Activated T-helper 1 cell treated with anti-CD3 and anti-CD28 coated beads, Interleukin-12 subunit alpha, Interleukin-12 subunit beta, Interleukin-2, Interleukin-4 antibody, amounts not matched to agents 30 ng/mL and 10 ng/mL and 1 ng/mL, durations not matched to agents 14 hours and 24 hours and 36 hours (primary cell): ENCODE measurements around the gene ATP1B1. TPM values are rescaled to one million over a fixed set of nuclear protein-coding genes. Genes with fewer than 3 reads are reported as not detected.
"Not testable (repeated sequence)": the region's sequence is repeated elsewhere in the genome, so short reads cannot be mapped to it uniquely, and the experiment has no call there.

Source experiments
- DNase-seq: peaks from one replicate; pipeline ENCODE4 v3.0.0; 2021; ENCODE audit warnings: low spot score
- H3K27ac Mint-ChIP-seq: one replicate; pipeline ENCODE4 v1.8.0; 2021; ENCODE audit warnings: mild to moderate bottlenecking, mixed read lengths
- H3K27me3 Mint-ChIP-seq: one replicate; pipeline ENCODE4 v1.8.0; 2022; ENCODE audit warnings: mild to moderate bottlenecking, moderate library complexity, mixed read lengths; ENCODE audit not compliant: insufficient read depth
- H3K36me3 Mint-ChIP-seq: one replicate; pipeline ENCODE4 v1.8.0; 2021; ENCODE audit warnings: low read depth, mixed read lengths
- H3K4me1 Mint-ChIP-seq: one replicate; pipeline ENCODE4 v1.8.0; 2021; ENCODE audit warnings: low read depth, mixed read lengths
- H3K4me3 Mint-ChIP-seq: one replicate; pipeline ENCODE4 v1.8.0; 2021; ENCODE audit warnings: mild to moderate bottlenecking, moderate library complexity, mixed read lengths
- H3K9me3 Mint-ChIP-seq: one replicate; pipeline ENCODE4 v1.8.0; 2021; ENCODE audit warnings: mixed read lengths
- intact Hi-C: fragments of 100-400 bp; cut with micrococcal nuclease; formaldehyde crosslinking; loops from one replicate; pipeline ENCODE4 v1.15.1; 2024
- total RNA-seq: library from RNA; stranded (reverse); gene quantifications from 2 replicates; pipeline ENCODE4 v1.2.3, GENCODE V29; 2022

ATP1B1 gene
- total RNA-seq, 1 donor from 2014 or later: 12.3 TPM

- intact Hi-C loops, DNase-seq, H3K27me3 Mint-ChIP-seq, H3K9me3 Mint-ChIP-seq, H3K4me3 Mint-ChIP-seq, H3K4me1 Mint-ChIP-seq, H3K27ac Mint-ChIP-seq: not testable (repeated sequence)
- H3K36me3 Mint-ChIP-seq: peaks cover 40% of the 10 kb centered on the region
Measured at GRCh38 chr1:169125597-169125996, 19.1 kb downstream of the ATP1B1 start.

- H3K27me3 Mint-ChIP-seq: no peaks in the 10 kb centered on the region
- DNase-seq: no peak
- no peak overlapping the region for H3K27ac Mint-ChIP-seq
- H3K4me3 Mint-ChIP-seq: no peak overlapping the region
- peaks cover 8% of the 10 kb centered on the region for H3K4me1 Mint-ChIP-seq
- intact Hi-C loops: no loop called here
- H3K36me3 Mint-ChIP-seq: peaks cover 44% of the 10 kb centered on the region
- H3K9me3 Mint-ChIP-seq: no peaks in the 10 kb centered on the region
Measured at GRCh38 chr1:169126335-169126734, 19.8 kb downstream of the ATP1B1 start.

GRCh38 chr1:169127305-169127704, 20.8 kb downstream of the ATP1B1 start:
- intact Hi-C loops: no loop called here
- DNase-seq: no peak
- Mint-ChIP-seq H3K9me3 (no peaks in the 10 kb centered on the region), H3K4me1 (peaks cover 8% of the 10 kb centered on the region), H3K4me3 (no peak overlapping the region), H3K36me3 (peaks cover 46% of the 10 kb centered on the region), H3K27ac (no peak overlapping the region), H3K27me3 (no peaks in the 10 kb centered on the region)

GRCh38 chr1:169128562-169128961, 22.1 kb downstream of the ATP1B1 start:
- Mint-ChIP-seq H3K4me3 (no peak overlapping the region), H3K27me3 (no peaks in the 10 kb centered on the region), H3K36me3 (peaks cover 47% of the 10 kb centered on the region), H3K4me1 (peaks cover 8% of the 10 kb centered on the region), H3K27ac (no peak overlapping the region), H3K9me3 (no peaks in the 10 kb centered on the region)
- intact Hi-C loops: no loop called here
- DNase-seq: no peak

GRCh38 chr1:169129109-169129784, 22.8 kb downstream of the ATP1B1 start:
- intact Hi-C loops: no loop called here
- Mint-ChIP-seq H3K4me3 (no peak overlapping the region), H3K9me3 (no peaks in the 10 kb centered on the region), H3K27me3 (no peaks in the 10 kb centered on the region), H3K4me1 (peaks cover 8% of the 10 kb centered on the region), H3K36me3 (peaks cover 47% of the 10 kb centered on the region), H3K27ac (no peak overlapping the region)
- no peak for DNase-seq

- intact Hi-C loops: loop anchor here (10.0 kb wide), 1 partner anchor 526 kb away; no protein-coding TSS in a partner anchor
- no peak for DNase-seq
- Mint-ChIP-seq H3K4me3 (no peak overlapping the region), H3K36me3 (peaks cover 41% of the 10 kb centered on the region), H3K27ac (no peak overlapping the region), H3K27me3 (peaks cover 4% of the 10 kb centered on the region), H3K9me3 (no peaks in the 10 kb centered on the region), H3K4me1 (peaks cover 8% of the 10 kb centered on the region)
Measured at GRCh38 chr1:169130683-169131082, 24.2 kb downstream of the ATP1B1 start.

GRCh38 chr1:169132512-169133227, 26.2 kb downstream of the ATP1B1 start:
- H3K27ac Mint-ChIP-seq: no peak overlapping the region
- H3K4me1 Mint-ChIP-seq: peaks cover 8% of the 10 kb centered on the region
- no peak overlapping the region for H3K4me3 Mint-ChIP-seq
- peaks cover 4% of the 10 kb centered on the region for H3K27me3 Mint-ChIP-seq
- DNase-seq: no peak
- intact Hi-C loops: loop anchor here (10.0 kb wide), 1 partner anchor 528 kb away; no protein-coding TSS in a partner anchor
- peaks cover 35% of the 10 kb centered on the region for H3K36me3 Mint-ChIP-seq
- no peaks in the 10 kb centered on the region for H3K9me3 Mint-ChIP-seq

DNA sequence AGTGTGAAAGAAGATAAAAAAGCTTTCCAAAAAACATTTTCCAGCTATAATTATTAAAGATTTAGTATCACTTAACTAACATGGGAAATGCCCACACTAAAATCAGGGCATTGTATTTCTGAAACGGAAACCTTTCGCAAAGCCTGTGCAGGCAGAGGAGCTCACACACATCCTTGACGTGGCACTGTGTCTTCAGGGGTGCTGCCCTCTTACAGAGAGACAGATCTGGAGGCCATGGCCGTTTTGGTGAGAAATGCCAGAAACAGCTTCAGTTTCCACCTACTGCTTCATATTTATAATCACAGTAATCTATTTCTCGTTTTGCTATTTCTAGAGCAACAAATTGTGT, 26.7 kb downstream of the ATP1B1 start:
- no peaks in the 10 kb centered on the region for H3K9me3 Mint-ChIP-seq
- H3K4me3 Mint-ChIP-seq: no peak overlapping the region
- H3K36me3 Mint-ChIP-seq: peaks cover 31% of the 10 kb centered on the region
- H3K4me1 Mint-ChIP-seq: peaks cover 8% of the 10 kb centered on the region
- H3K27ac Mint-ChIP-seq: no peak overlapping the region
- H3K27me3 Mint-ChIP-seq: peaks cover 4% of the 10 kb centered on the region
- intact Hi-C loops: loop anchor here (10.0 kb wide), 1 partner anchor 528 kb away; no protein-coding TSS in a partner anchor
- no peak for DNase-seq

DNA sequence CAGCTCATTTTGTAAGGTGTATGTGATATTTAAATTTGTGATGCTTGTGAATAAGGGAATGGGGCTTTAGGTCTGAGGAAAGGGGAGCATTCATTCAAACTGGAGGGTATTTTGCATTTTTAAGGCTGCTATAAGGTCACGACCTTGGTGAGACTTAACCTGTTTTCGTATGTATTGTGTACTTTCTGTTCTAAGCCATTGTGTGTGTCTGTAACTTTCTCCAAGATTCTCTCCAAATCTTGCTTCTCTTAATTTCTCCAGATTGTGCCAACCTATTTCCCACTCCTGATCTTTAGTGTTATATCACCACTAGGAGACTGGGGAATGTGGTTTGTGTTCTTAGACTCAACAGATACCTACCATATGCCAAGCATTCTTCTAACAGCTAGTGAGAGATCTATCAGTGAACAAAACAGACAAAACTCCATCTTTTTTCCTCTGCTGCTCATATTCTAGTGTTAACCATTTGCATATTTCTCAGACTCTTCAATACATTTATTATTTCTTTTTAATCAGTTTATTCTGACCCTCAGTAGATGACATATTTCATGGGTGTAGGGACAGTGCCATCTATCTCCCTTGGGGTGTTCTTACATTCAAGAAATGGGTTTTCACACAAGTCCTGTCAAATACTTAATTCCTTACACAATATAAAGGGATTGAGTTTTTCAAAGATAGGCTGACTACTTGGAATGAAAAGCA, 27.5 kb downstream of the ATP1B1 start:
- Mint-ChIP-seq H3K36me3 (peaks cover 27% of the 10 kb centered on the region), H3K4me1 (peaks cover 6% of the 10 kb centered on the region), H3K27me3 (peaks cover 4% of the 10 kb centered on the region), H3K27ac (no peak overlapping the region), H3K9me3 (no peaks in the 10 kb centered on the region), H3K4me3 (no peak overlapping the region)
- intact Hi-C loops: loop anchor here (10.0 kb wide), 1 partner anchor 529 kb away; no protein-coding TSS in a partner anchor
- no peak for DNase-seq

- Mint-ChIP-seq H3K4me1 (peaks cover 20% of the 10 kb centered on the region), H3K9me3 (no peaks in the 10 kb centered on the region), H3K36me3 (peaks cover 9% of the 10 kb centered on the region), H3K4me3 (no peak overlapping the region), H3K27ac (no peak overlapping the region), H3K27me3 (peaks cover 4% of the 10 kb centered on the region)
- intact Hi-C loops: loop anchor here (5.0 to 10.0 kb wide), 2 partner anchors 533 to 900 kb away; no protein-coding TSS in a partner anchor
- DNase-seq: no peak
Measured at GRCh38 chr1:169137357-169137756, 30.9 kb downstream of the ATP1B1 start.

- Mint-ChIP-seq H3K27ac (peak overlapping the region; percentile 80), H3K36me3 (peaks cover 6% of the 10 kb centered on the region), H3K9me3 (no peaks in the 10 kb centered on the region), H3K4me3 (no peak overlapping the region), H3K27me3 (peaks cover 4% of the 10 kb centered on the region), H3K4me1 (peaks cover 20% of the 10 kb centered on the region)
- intact Hi-C loops: loop anchor here (1.0 to 10.0 kb wide), 10 partner anchors 24 to 902 kb away; partner anchors contain the start of genes ATP1B1 and BLZF1
- DNase-seq: no peak
Measured at GRCh38 chr1:169138866-169139670, 32.6 kb downstream of the ATP1B1 start.

GRCh38 chr1:169141356-169141755, 34.9 kb downstream of the ATP1B1 start:
- H3K27me3 Mint-ChIP-seq: peaks cover 5% of the 10 kb centered on the region
- H3K9me3 Mint-ChIP-seq: no peaks in the 10 kb centered on the region
- H3K4me3 Mint-ChIP-seq: no peak overlapping the region
- H3K4me1 Mint-ChIP-seq: peaks cover 20% of the 10 kb centered on the region
- intact Hi-C loops: no loop called here
- no peak for DNase-seq
- H3K36me3 Mint-ChIP-seq: peaks cover 6% of the 10 kb centered on the region
- no peak overlapping the region for H3K27ac Mint-ChIP-seq
